ENCODE data around the gene COLEC11. TPM values are rescaled to one million over a fixed set of nuclear protein-coding genes. Genes with fewer than 3 reads are reported as not detected.

COLEC11 gene
- total and polyA plus RNA-seq, 2 of the 13 experiments (the other 11 are each of a cell fraction or from before 2014, with no cell fraction given), result 1.5 to 3.0 TPM

DNA sequence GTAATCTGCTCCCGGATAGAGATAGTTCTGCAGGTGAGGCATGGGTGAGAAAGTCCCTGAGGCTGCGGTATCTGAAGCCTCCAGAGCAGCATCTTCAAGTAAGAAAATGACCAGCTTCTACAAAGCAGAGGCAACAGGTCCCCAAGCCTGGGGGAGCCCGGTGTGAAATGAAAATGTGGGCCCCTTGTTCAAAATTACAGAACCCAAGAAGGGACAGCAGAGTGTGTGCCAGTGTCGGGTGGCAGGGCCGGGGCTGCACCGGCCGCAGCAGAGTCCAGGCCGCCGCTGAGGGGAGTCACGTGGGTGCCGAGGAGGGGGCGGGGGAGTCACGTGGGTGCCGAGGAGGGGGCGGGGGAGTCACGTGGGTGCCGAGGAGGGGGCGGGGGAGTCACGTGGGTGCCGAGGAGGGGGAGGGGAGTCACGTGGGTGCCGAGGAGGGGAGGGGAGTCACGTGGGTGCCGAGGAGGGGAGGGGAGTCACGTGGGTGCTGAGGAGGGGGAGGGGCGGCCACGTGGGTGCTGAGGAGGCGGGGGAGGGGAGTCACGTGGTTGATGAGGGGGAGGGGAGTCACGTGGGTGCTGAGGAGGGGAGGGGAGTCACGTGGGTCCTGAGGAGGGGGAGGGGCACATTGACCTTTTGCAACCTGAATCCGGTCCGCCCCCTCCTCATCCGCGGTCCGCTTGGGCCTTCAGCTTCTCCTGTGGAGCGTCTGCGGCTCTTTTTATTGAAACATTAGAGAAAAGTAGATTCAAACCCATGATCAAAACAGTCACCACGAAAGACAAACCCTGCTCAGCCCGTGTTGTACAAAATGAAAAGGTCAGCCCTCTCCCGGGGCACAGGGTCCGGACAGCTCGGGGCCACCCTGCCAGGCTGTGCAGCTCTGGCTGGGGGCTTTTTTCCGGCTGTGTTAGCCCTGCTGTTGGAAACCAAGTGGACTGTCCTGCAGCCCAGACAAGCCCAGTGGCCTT, 10.4 kb downstream of the COLEC11 start (continued):
- TF ChIP-seq ARID4A (CRISPR knock-in tag; IDR thresholded peaks at IDR 0.05; ENCODE audit: borderline replicate concordance), result peak; percentile 37; the same call in 1 of the 2 replicates
- TF ChIP-seq ZBTB42 (CRISPR knock-in tag; IDR thresholded peaks at IDR 0.05), result no peak
- no peak for TF ChIP-seq BRF2 (CRISPR knock-in tag; IDR thresholded peaks at IDR 0.05)
- no peak for TF ChIP-seq SKI (IDR thresholded peaks at IDR 0.05; ENCODE audit: partially characterized antibody)
- TF ChIP-seq KLF9 (CRISPR knock-in tag; IDR thresholded peaks at IDR 0.05; ENCODE audit: low read depth), result no peak
- no peak for TF ChIP-seq ZNF431 (CRISPR knock-in tag; IDR thresholded peaks at IDR 0.05; ENCODE audit: borderline replicate concordance, low read depth)
- TF ChIP-seq NFIC (IDR thresholded peaks at IDR 0.05; ENCODE audit: low read length), result peak; percentile 18; the same call in 1 of the 2 replicates
- TF ChIP-seq ZSCAN5A (CRISPR knock-in tag; IDR thresholded peaks at IDR 0.05; ENCODE audit: borderline replicate concordance), result no peak
- TF ChIP-seq ZNF441 (CRISPR knock-in tag; IDR thresholded peaks at IDR 0.05; ENCODE audit: borderline replicate concordance), result no peak
- no peak for TF ChIP-seq ARID3A (IDR thresholded peaks at IDR 0.05; ENCODE audit: low read depth, low read length)
- no peak for TF ChIP-seq NONO (IDR thresholded peaks at IDR 0.05)
- no peak for TF ChIP-seq NONO (CRISPR knock-in tag; conservative IDR thresholded peaks at IDR 0.05)
- TF ChIP-seq, protein P1, sequence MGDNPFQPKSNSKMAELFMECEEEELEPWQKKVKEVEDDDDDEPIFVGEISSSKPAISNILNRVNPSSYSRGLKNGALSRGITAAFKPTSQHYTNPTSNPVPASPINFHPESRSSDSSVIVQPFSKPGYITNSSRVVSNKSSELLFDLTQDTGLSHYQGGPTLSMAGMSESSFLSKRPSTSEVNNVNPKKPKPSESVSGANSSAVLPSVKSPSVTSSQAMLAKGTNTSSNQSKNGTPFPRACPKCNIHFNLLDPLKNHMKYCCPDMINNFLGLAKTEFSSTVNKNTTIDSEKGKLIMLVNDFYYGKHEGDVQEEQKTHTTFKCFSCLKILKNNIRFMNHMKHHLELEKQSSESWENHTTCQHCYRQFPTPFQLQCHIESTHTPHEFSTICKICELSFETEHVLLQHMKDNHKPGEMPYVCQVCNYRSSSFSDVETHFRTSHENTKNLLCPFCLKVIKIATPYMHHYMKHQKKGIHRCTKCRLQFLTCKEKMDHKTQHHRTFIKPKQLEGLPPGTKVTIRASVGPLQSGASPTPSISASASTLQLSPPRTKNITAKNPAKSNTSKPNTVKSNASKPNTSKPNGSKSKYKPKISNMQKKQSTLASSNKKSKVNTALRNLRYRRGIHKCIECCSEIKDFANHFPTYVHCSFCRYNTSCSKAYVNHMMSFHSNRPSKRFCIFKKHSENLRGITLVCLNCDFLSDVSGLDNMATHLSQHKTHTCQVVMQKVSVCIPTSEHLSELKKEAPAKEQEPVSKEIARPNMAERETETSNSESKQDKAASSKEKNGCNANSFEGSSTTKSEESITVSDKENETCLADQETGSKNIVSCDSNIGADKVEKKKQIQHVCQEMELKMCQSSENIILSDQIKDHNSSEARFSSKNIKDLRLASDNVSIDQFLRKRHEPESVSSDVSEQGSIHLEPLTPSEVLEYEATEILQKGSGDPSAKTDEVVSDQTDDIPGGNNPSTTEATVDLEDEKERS (CRISPR knock-in tag; IDR thresholded peaks at IDR 0.05), result no peak
- TF ChIP-seq ZBTB2 (CRISPR knock-in tag; IDR thresholded peaks at IDR 0.05; ENCODE audit: low read depth), result no peak
